HUES64 (cell line): Measurements from ENCODE around the gene NF1.
A peak's percentile ranks its signal among the peaks of the same experiment; 100 is the strongest.

Experiments used
- H3K27ac ChIP-seq: 2 replicates; pipeline ENCODE4 v1.7.0; 2013; ENCODE audit warnings: low read depth, low read length, inconsistent platforms
- H3K27me3 ChIP-seq: 2 replicates; pipeline ENCODE4 v1.6.1; 2013; ENCODE audit warnings: mild to moderate bottlenecking, low read length; ENCODE audit not compliant: insufficient read depth
- H3K36me3 ChIP-seq: 2 replicates; pipeline ENCODE4 v1.6.1; 2013; ENCODE audit warnings: mild to moderate bottlenecking, low read length; ENCODE audit not compliant: insufficient read depth
- H3K4me1 ChIP-seq: 2 replicates; pipeline ENCODE4 v1.6.1; 2013; ENCODE audit warnings: mild to moderate bottlenecking, low read length, moderate library complexity; ENCODE audit not compliant: insufficient read depth
- H3K4me3 ChIP-seq: 2 replicates; pipeline ENCODE4 v1.5.1; 2013; ENCODE audit warnings: mild to moderate bottlenecking, low read length, moderate library complexity
- H3K9ac ChIP-seq: 2 replicates; pipeline ENCODE4 v1.6.1; 2013; ENCODE audit warnings: mild to moderate bottlenecking, low read depth, low read length
- H3K9me3 ChIP-seq: 2 replicates; pipeline ENCODE4 v1.6.1; 2013; ENCODE audit warnings: low read depth, low read length; ENCODE audit not compliant: insufficient read depth
- WGBS: fragments of 150-250, 120-280 bp; methylation state at CpG from one replicate; pipeline ENCODE4 v1.1.7; 2013; ENCODE audit warnings: missing lambda C conversion rate; 5-methylcytosine and 5-hydroxymethylcytosine counted together

The NF1 gene

GRCh38 chr17:31413874-31414549, 319.2 kb downstream of the NF1 start:
- 68% methylated on average over 12 of the region's 12 CpGs for WGBS
- Histone ChIP-seq H3K9me3 (no peaks in the 10 kb centered on the region), H3K9ac (no peak overlapping the region), H3K27me3 (no peaks in the 10 kb centered on the region), H3K36me3 (no peaks in the 10 kb centered on the region), H3K27ac (no peak overlapping the region), H3K4me1 (peaks cover 14% of the 10 kb centered on the region), H3K4me3 (no peak overlapping the region)

- WGBS, result 76% methylated on average over 6 of the region's 6 CpGs
- H3K4me1 ChIP-seq, result peaks cover 17% of the 10 kb centered on the region
Measured at GRCh38 chr17:31414550-31414918, 319.8 kb downstream of the NF1 start.

GRCh38 chr17:31415004-31415454, 320.3 kb downstream of the NF1 start:
- Histone ChIP-seq H3K4me3 (no peak overlapping the region), H3K27ac (no peak overlapping the region), H3K36me3 (no peaks in the 10 kb centered on the region), H3K9me3 (no peaks in the 10 kb centered on the region), H3K9ac (no peak overlapping the region), H3K4me1 (peaks cover 17% of the 10 kb centered on the region), H3K27me3 (no peaks in the 10 kb centered on the region)
- 81% methylated on average over 7 of the region's 7 CpGs for WGBS

More at GRCh38 chr17:31414550-31414918, 319.8 kb downstream of the NF1 start:
- H3K27ac ChIP-seq, result no peak overlapping the region
- H3K4me3 ChIP-seq, result no peak overlapping the region
- no peaks in the 10 kb centered on the region for H3K27me3 ChIP-seq
- no peaks in the 10 kb centered on the region for H3K9me3 ChIP-seq
- H3K36me3 ChIP-seq, result no peaks in the 10 kb centered on the region
- no peak overlapping the region for H3K9ac ChIP-seq

GRCh38 chr17:31415640-31416502, 321.1 kb downstream of the NF1 start:
- Histone ChIP-seq H3K4me3 (no peak overlapping the region), H3K4me1 (peaks cover 17% of the 10 kb centered on the region)

GRCh38 chr17:31416503-31416923, 321.7 kb downstream of the NF1 start:
- no peak overlapping the region for H3K4me3 ChIP-seq
- 66% methylated on average over 10 of the region's 10 CpGs for WGBS

More at GRCh38 chr17:31415640-31416502, 321.1 kb downstream of the NF1 start:
- 93% methylated on average over 22 of the region's 22 CpGs for WGBS
- no peaks in the 10 kb centered on the region for H3K36me3 ChIP-seq
- H3K9me3 ChIP-seq, result no peaks in the 10 kb centered on the region
- no peak overlapping the region for H3K9ac ChIP-seq
- H3K27ac ChIP-seq, result no peak overlapping the region
- no peaks in the 10 kb centered on the region for H3K27me3 ChIP-seq

GRCh38 chr17:31417051-31417792, 322.4 kb downstream of the NF1 start:
- 80% methylated on average over 10 of the region's 10 CpGs for WGBS
- no peak overlapping the region for H3K27ac ChIP-seq
- H3K9me3 ChIP-seq, result no peaks in the 10 kb centered on the region

More at GRCh38 chr17:31416503-31416923, 321.7 kb downstream of the NF1 start:
- Histone ChIP-seq H3K9ac (no peak overlapping the region), H3K9me3 (no peaks in the 10 kb centered on the region), H3K36me3 (no peaks in the 10 kb centered on the region), H3K27me3 (no peaks in the 10 kb centered on the region), H3K4me1 (peaks cover 17% of the 10 kb centered on the region), H3K27ac (no peak overlapping the region)

GRCh38 chr17:31418773-31419350, 324.1 kb downstream of the NF1 start:
- no peaks in the 10 kb centered on the region for H3K27me3 ChIP-seq
- H3K9me3 ChIP-seq, result no peaks in the 10 kb centered on the region
- no peak overlapping the region for H3K27ac ChIP-seq
- 16% methylated on average over 5 of the region's 6 CpGs for WGBS
- no peak overlapping the region for H3K9ac ChIP-seq
- no peaks in the 10 kb centered on the region for H3K36me3 ChIP-seq
- H3K4me1 ChIP-seq, result peaks cover 13% of the 10 kb centered on the region
- H3K4me3 ChIP-seq, result no peak overlapping the region

More at GRCh38 chr17:31417051-31417792, 322.4 kb downstream of the NF1 start:
- no peaks in the 10 kb centered on the region for H3K27me3 ChIP-seq
- H3K36me3 ChIP-seq, result no peaks in the 10 kb centered on the region
- H3K9ac ChIP-seq, result 0 out of 2 replicates have a peak overlapping the region, but pooled peaks have one; percentile 19
- peaks cover 17% of the 10 kb centered on the region for H3K4me1 ChIP-seq
- no peak overlapping the region for H3K4me3 ChIP-seq

- H3K4me1 ChIP-seq, result peaks cover 24% of the 10 kb centered on the region
- no CpG with 5 or more reads among the region's 3 CpGs for WGBS
- H3K27me3 ChIP-seq, result no peaks in the 10 kb centered on the region
- no peak overlapping the region for H3K9ac ChIP-seq
- H3K9me3 ChIP-seq, result no peaks in the 10 kb centered on the region
- H3K4me3 ChIP-seq, result no peak overlapping the region
- no peaks in the 10 kb centered on the region for H3K36me3 ChIP-seq
- no peak overlapping the region for H3K27ac ChIP-seq
Measured at GRCh38 chr17:31422443-31422842, 327.7 kb downstream of the NF1 start.

GRCh38 chr17:31424944-31425281, 330.1 kb downstream of the NF1 start:
- WGBS, result 25% methylated on average over 5 of the region's 5 CpGs

GRCh38 chr17:31425282-31426040, 330.7 kb downstream of the NF1 start:
- Histone ChIP-seq H3K9me3 (no peaks in the 10 kb centered on the region), H3K27me3 (no peaks in the 10 kb centered on the region), H3K4me1 (peaks cover 15% of the 10 kb centered on the region; the same call in 1 of the 2 replicates), H3K4me3 (no peak overlapping the region), H3K9ac (no peak overlapping the region), H3K27ac (peak overlapping the region; percentile 80; the same call in 1 of the 2 replicates), H3K36me3 (no peaks in the 10 kb centered on the region)
- 36% methylated on average over 17 of the region's 17 CpGs for WGBS

More at GRCh38 chr17:31424944-31425281, 330.1 kb downstream of the NF1 start:
- H3K4me3 ChIP-seq, result no peak overlapping the region
- peaks cover 15% of the 10 kb centered on the region; the same call in 1 of the 2 replicates for H3K4me1 ChIP-seq
- no peaks in the 10 kb centered on the region for H3K9me3 ChIP-seq
- no peaks in the 10 kb centered on the region for H3K27me3 ChIP-seq
- no peak overlapping the region for H3K9ac ChIP-seq
- no peaks in the 10 kb centered on the region for H3K36me3 ChIP-seq
- H3K27ac ChIP-seq, result peak overlapping the region; percentile 80; the same call in 1 of the 2 replicates
